ENCODE results near the gene WIZ.
A peak's percentile ranks its signal among the peaks of the same experiment; 100 is the strongest.

The WIZ gene

GRCh38 chr19:15444505-15445226 is 5.1 kb downstream of the WIZ start:
- DNase-seq (ENCODE audit: low read depth in 2 of 2), result no peak

- no peak for DNase-seq (ENCODE audit: low read depth in 2 of 2)
Observed at GRCh38 chr19:15443838-15444237, 5.9 kb downstream of the WIZ start.

GRCh38 chr19:15443325-15443724 is 6.4 kb downstream of the WIZ start:
- no peak for DNase-seq (ENCODE audit: low read depth in 2 of 2)

- no peak for DNase-seq (ENCODE audit: low read depth in 2 of 2)
Observed at GRCh38 chr19:15442142-15442920, 7.4 kb downstream of the WIZ start.

- DNase-seq (ENCODE audit: low read depth in 2 of 2), result no peak
Observed at GRCh38 chr19:15441317-15441716, 8.4 kb downstream of the WIZ start.

- DNase-seq (ENCODE audit: low read depth in 2 of 2), result no peak
Observed at GRCh38 chr19:15439821-15440641, 9.7 kb downstream of the WIZ start.

- no peak for DNase-seq (ENCODE audit: low read depth in 2 of 2)
Observed at GRCh38 chr19:15439078-15439799, 10.5 kb downstream of the WIZ start.

GRCh38 chr19:15438577-15438976 is 11.2 kb downstream of the WIZ start:
- no peak for DNase-seq (ENCODE audit: low read depth in 2 of 2)

GRCh38 chr19:15438124-15438496 is 11.6 kb downstream of the WIZ start:
- no peak for DNase-seq (ENCODE audit: low read depth in 2 of 2)

GRCh38 chr19:15437355-15438123 is 12.2 kb downstream of the WIZ start:
- no peak for DNase-seq (ENCODE audit: low read depth in 2 of 2)

GRCh38 chr19:15436826-15437110 is 13.0 kb downstream of the WIZ start:
- DNase-seq (ENCODE audit: low read depth in 2 of 2), result no peak

GRCh38 chr19:15436012-15436825 is 13.5 kb downstream of the WIZ start:
- no peak for DNase-seq (ENCODE audit: low read depth in 2 of 2)

- no peak for DNase-seq (ENCODE audit: low read depth in 2 of 2)
Observed at GRCh38 chr19:15433519-15434069, 16.2 kb downstream of the WIZ start.

- peak; percentile 83 to 88 for DNase-seq (ENCODE audit: low read depth in 2 of 2)
Observed at GRCh38 chr19:15432629-15433518, 16.9 kb downstream of the WIZ start.

- DNase-seq (ENCODE audit: low read depth in 2 of 2), result no peak
Observed at GRCh38 chr19:15432018-15432494, 17.7 kb downstream of the WIZ start.

- no peak for DNase-seq (ENCODE audit: low read depth in 2 of 2)
Observed at GRCh38 chr19:15431396-15432017, 18.2 kb downstream of the WIZ start.

- no peak for DNase-seq (ENCODE audit: low read depth in 2 of 2)
Observed at GRCh38 chr19:15430526-15431120, 19.1 kb downstream of the WIZ start.

Data from stimulated activated CD8-positive, alpha-beta memory T cell treated with anti-CD3 and anti-CD28 coated beads, Interleukin-7, amount 100 ng/mL, for 1 hour (primary cell).